ENCODE data around the gene POLR3A.

Gene POLR3A

DNA sequence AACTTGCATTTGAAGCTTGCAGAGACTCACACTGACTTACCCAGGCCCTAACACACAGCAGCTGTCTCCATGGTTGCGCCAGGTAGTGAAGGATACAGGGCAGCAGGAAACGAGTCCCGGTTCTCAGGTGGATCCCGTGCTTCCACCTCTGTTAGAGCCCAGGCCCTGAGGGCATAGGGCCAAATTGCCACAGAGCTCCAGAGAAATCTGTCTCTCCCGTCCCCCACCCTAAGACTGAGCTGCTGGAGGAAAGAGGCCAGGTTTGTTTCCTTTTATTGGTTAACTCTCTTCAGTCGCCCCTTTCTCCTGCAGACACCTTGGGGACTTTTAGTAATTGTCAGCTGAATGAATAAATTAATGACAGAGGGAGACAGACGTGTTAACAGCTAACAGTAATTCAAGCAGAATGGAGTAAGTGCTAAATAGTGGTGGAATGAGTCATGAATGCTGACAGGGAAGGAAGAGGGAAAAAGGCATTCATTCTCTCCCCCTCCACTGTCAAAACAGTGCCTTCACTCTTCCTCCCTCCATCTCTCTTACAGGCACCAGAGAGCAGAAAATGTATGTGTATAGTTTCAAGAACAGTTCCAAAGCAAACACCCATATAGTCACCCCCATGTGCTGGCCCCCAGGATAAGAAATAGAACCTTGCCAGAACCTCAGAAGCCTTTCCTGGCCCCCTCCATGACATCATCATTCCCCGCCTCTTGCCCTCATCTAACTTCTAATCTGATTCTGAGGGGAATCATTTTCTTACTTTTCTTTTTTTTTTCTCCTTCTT, 86.0 kb downstream of the POLR3A start:
- Histone ChIP-seq H4K20me1 (ENCODE audit: low read depth, low read length) (no peaks in the 10 kb centered on the region), H3K4me3 (ENCODE audit: insufficient read depth, low read length, poor library complexity, severe bottlenecking) (no peak overlapping the region), H3K79me2 (ENCODE audit: insufficient read depth, low read length) (no peaks in the 10 kb centered on the region), H2AFZ (ENCODE audit: low read depth, low read length, severe bottlenecking) (no peak overlapping the region), H3K27me3 (ENCODE audit: low read length) (no peaks in the 10 kb centered on the region), H3K9ac (ENCODE audit: low read length) (no peak overlapping the region), H3K36me3 (ENCODE audit: low read length) (no peaks in the 10 kb centered on the region), H3F3A (ENCODE audit: insufficient read depth) (no peaks in the 10 kb centered on the region), H3K27ac (ENCODE audit: low read depth, low read length) (no peak overlapping the region), H3K9me3 (ENCODE audit: insufficient read depth, low read length) (no peaks in the 10 kb centered on the region), H3K4me2 (ENCODE audit: low read depth, low read length, poor library complexity, severe bottlenecking) (no peak overlapping the region), H3K9me2 (replicated peaks; ENCODE audit: insufficient read depth, low read length) (no peaks in the 10 kb centered on the region)
- TF ChIP-seq, protein P1, sequence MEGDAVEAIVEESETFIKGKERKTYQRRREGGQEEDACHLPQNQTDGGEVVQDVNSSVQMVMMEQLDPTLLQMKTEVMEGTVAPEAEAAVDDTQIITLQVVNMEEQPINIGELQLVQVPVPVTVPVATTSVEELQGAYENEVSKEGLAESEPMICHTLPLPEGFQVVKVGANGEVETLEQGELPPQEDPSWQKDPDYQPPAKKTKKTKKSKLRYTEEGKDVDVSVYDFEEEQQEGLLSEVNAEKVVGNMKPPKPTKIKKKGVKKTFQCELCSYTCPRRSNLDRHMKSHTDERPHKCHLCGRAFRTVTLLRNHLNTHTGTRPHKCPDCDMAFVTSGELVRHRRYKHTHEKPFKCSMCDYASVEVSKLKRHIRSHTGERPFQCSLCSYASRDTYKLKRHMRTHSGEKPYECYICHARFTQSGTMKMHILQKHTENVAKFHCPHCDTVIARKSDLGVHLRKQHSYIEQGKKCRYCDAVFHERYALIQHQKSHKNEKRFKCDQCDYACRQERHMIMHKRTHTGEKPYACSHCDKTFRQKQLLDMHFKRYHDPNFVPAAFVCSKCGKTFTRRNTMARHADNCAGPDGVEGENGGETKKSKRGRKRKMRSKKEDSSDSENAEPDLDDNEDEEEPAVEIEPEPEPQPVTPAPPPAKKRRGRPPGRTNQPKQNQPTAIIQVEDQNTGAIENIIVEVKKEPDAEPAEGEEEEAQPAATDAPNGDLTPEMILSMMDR (IDR thresholded peaks at IDR 0.05; ENCODE audit: insufficient read depth, low read length, poor library complexity, severe bottlenecking), result no peak
- no peak for TF ChIP-seq EZH2phosphoT487 (conservative IDR thresholded peaks at IDR 0.05; ENCODE audit: low read length)

DNA sequence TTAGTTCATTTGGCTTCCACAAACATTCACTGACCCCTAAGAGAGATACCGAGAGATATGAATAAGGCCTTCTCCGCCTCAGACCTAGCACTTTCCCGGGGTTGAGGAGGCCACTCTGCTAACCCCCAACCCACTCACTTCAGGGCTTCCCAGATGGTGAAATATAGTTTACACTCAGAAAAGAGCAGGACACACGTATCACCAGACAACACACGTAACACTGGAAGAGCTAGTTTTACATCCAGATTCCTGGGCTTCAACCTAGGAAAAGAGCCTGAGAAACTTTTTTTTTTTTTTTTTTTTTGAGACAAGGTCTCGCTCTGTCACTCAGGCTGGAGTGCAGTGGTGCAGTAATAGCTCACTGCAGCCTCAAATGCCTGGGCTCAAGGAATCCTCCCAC, 87.5 kb downstream of the POLR3A start:
- Histone ChIP-seq H3K79me2 (ENCODE audit: insufficient read depth, low read length) (no peaks in the 10 kb centered on the region), H4K20me1 (ENCODE audit: low read depth, low read length) (no peaks in the 10 kb centered on the region), H3F3A (ENCODE audit: insufficient read depth) (no peaks in the 10 kb centered on the region), H3K4me3 (ENCODE audit: insufficient read depth, low read length, poor library complexity, severe bottlenecking) (no peak overlapping the region), H3K27ac (ENCODE audit: low read depth, low read length) (no peak overlapping the region), H3K9ac (ENCODE audit: low read length) (no peak overlapping the region), H2AFZ (ENCODE audit: low read depth, low read length, severe bottlenecking) (no peak overlapping the region), H3K4me2 (ENCODE audit: low read depth, low read length, poor library complexity, severe bottlenecking) (no peak overlapping the region), H3K36me3 (ENCODE audit: low read length) (no peaks in the 10 kb centered on the region), H3K27me3 (ENCODE audit: low read length) (no peaks in the 10 kb centered on the region), H3K9me2 (replicated peaks; ENCODE audit: insufficient read depth, low read length) (no peaks in the 10 kb centered on the region), H3K9me3 (ENCODE audit: insufficient read depth, low read length) (no peaks in the 10 kb centered on the region)
- TF ChIP-seq, protein P1 (IDR thresholded peaks at IDR 0.05; ENCODE audit: insufficient read depth, low read length, poor library complexity, severe bottlenecking), result no peak
- TF ChIP-seq EZH2phosphoT487 (conservative IDR thresholded peaks at IDR 0.05; ENCODE audit: low read length), result no peak

DNA sequence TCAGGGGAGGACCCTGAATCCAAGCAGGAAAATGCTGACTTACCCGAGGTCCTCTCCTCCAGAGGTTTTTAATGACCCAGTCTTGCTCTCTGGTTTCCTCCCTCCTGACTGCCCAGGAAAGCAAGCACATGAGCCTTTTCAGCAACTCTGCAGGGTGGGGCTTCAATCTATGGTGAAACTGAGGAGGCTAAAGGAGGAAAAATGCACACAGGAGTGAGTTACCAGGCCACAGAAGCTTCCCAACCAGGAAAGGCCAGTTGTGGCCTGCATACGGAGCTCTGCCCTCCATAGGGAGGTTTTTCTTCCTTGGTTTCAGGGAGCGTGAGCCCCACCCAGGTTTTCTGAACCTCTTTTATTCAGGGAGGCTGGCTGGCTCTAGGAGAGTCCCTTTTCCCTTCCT, 88.7 kb downstream of the POLR3A start:
- Histone ChIP-seq H3K27me3 (ENCODE audit: low read length) (no peaks in the 10 kb centered on the region), H2AFZ (ENCODE audit: low read depth, low read length, severe bottlenecking) (no peak overlapping the region), H3K27ac (ENCODE audit: low read depth, low read length) (no peak overlapping the region), H3K79me2 (ENCODE audit: insufficient read depth, low read length) (no peaks in the 10 kb centered on the region), H4K20me1 (ENCODE audit: low read depth, low read length) (no peaks in the 10 kb centered on the region), H3K9ac (ENCODE audit: low read length) (no peak overlapping the region), H3K9me2 (replicated peaks; ENCODE audit: insufficient read depth, low read length) (no peaks in the 10 kb centered on the region), H3K4me3 (ENCODE audit: insufficient read depth, low read length, poor library complexity, severe bottlenecking) (no peak overlapping the region), H3K9me3 (ENCODE audit: insufficient read depth, low read length) (no peaks in the 10 kb centered on the region), H3K4me2 (ENCODE audit: low read depth, low read length, poor library complexity, severe bottlenecking) (no peak overlapping the region), H3K36me3 (ENCODE audit: low read length) (no peaks in the 10 kb centered on the region), H3F3A (ENCODE audit: insufficient read depth) (no peaks in the 10 kb centered on the region)
- no peak for TF ChIP-seq EZH2phosphoT487 (conservative IDR thresholded peaks at IDR 0.05; ENCODE audit: low read length)
- TF ChIP-seq, protein P1 (IDR thresholded peaks at IDR 0.05; ENCODE audit: insufficient read depth, low read length, poor library complexity, severe bottlenecking), result no peak

Measured in SU-DHL-6 (cell line).